ENCODE data around the gene MPP1. TPM values are rescaled to one million over a fixed set of nuclear protein-coding genes. Genes with fewer than 3 reads are reported as not detected.

The MPP1 gene
- total and polyA plus RNA-seq, 2 of the 8 experiments (the other 6 are each of a cell fraction or from before 2014, with no cell fraction given) = 7.6 to 13.4 TPM

GRCh38 chrX:154800478-154801210, 4.6 kb downstream of the MPP1 start:
- H2BK15ac ChIP-seq (ENCODE audit: low read length) = no peak overlapping the region
- H3K56ac ChIP-seq (replicated peaks; ENCODE audit: insufficient read length, low read depth, low read length) = no peak overlapping the region
- no peak overlapping the region for H2BK5ac ChIP-seq (ENCODE audit: low read depth, low read length)
- no peak overlapping the region for H3K4me2 ChIP-seq (ENCODE audit: insufficient read depth in 1 of 2, low read depth in 2 of 2, low read length in 2 of 2)
- no peak overlapping the region for H2BK20ac ChIP-seq (ENCODE audit: low read length)
- no peak overlapping the region for H3K23ac ChIP-seq (ENCODE audit: insufficient read length)
- H3K23me2 ChIP-seq (ENCODE audit: low read depth, low read length) = peaks cover 2% of the 10 kb centered on the region; the same call in 1 of the 2 replicates
- no peak overlapping the region for H3K18ac ChIP-seq (ENCODE audit: extremely low read depth, low read length)
- H3K79me1 ChIP-seq (ENCODE audit: low read depth, low read length) = no peaks in the 10 kb centered on the region
- H3K4me1 ChIP-seq (replicated peaks in 1 of 4; ENCODE audit: control insufficient read depth in 3 of 4, insufficient read depth in 4 of 4, low read length in 3 of 4) = peaks cover 0 to 8% (median 6%) of the 10 kb centered on the region in 4 experiments; a peak in 5 of 7 replicates
- no peak for DNase-seq (ENCODE audit: low read depth in 1 of 2, low spot score in 2 of 2)
- ChIA-PET POLR2A (ENCODE audit: partially characterized antibody) (interaction anchor here (1.9 to 2.2 kb wide), 2 partner anchors 22 to 38 kb away, joined by 7 read pairs; partner anchors contain the start of gene DKC1), CTCF (ENCODE audit: partially characterized antibody) (interaction anchor here (1.2 kb wide), 1 partner anchor 52 kb away, joined by 3 read pairs; no protein-coding TSS in a partner anchor)
- no peak overlapping the region for H3K4ac ChIP-seq (replicated peaks; ENCODE audit: insufficient read length, low read depth, low read length)
- no peak overlapping the region for H3K14ac ChIP-seq (ENCODE audit: insufficient read length)
- no peak overlapping the region for H3K4me3 ChIP-seq (ENCODE audit: extremely low read depth in 1 of 4, insufficient read depth in 2 of 4, low read depth in 3 of 4, low read length in 4 of 4)
- no peak overlapping the region for H2AK5ac ChIP-seq (ENCODE audit: low read depth, low read length)
- 82% methylated on average over 7 of the region's 8 CpGs; no CpG with 5 or more reads in 1 of the 2 experiments for WGBS, 2 experiments (ENCODE audit: extremely low coverage in 1 of 2, insufficient coverage in 1 of 2, insufficient read length in 1 of 2, insufficient replicate concordance in 2 of 2, low coverage in 1 of 2, low lambda C conversion rate in 2 of 2, missing lambda C conversion rate in 1 of 2)
- no peak overlapping the region for H4K8ac ChIP-seq (ENCODE audit: extremely low read depth, insufficient read depth, low read length)
- H3K9me3 ChIP-seq (ENCODE audit: insufficient read depth in 2 of 2, low read depth in 1 of 2, low read length in 1 of 2) = no peaks in the 10 kb centered on the region
- H2AFZ ChIP-seq (ENCODE audit: low read length) = no peak overlapping the region
- no peak for FAIRE-seq
- H3K27me3 ChIP-seq (replicated peaks in 1 of 4; ENCODE audit: control insufficient read depth in 3 of 4, extremely low read depth in 1 of 4, insufficient read depth in 3 of 4, low read length in 3 of 4) = peaks cover 0 to 27% (median 18%) of the 10 kb centered on the region in 4 experiments; a peak in 6 of 7 replicates
- no peak overlapping the region for H4K91ac ChIP-seq (replicated peaks; ENCODE audit: insufficient read length, low read length)
- H3K79me2 ChIP-seq (ENCODE audit: control insufficient read depth in 1 of 2, insufficient read depth in 2 of 2, low read length in 2 of 2) = no peaks in the 10 kb centered on the region
- no peak overlapping the region for H4K5ac ChIP-seq (ENCODE audit: insufficient read length, low read depth, low read length)
- no peak overlapping the region for H3K9ac ChIP-seq (replicated peaks in 1 of 4; ENCODE audit: extremely low read depth in 1 of 4, low read depth in 3 of 4, low read length in 3 of 4)
- no peak overlapping the region for H3K27ac ChIP-seq (ENCODE audit: low read depth, low read length)
- H4K20me1 ChIP-seq (replicated peaks in 1 of 2; ENCODE audit: control insufficient read depth in 1 of 2, insufficient read depth in 2 of 2, low read length in 2 of 2) = peaks cover 0 to 3% of the 10 kb centered on the region in 2 experiments
- no peaks in the 10 kb centered on the region for H3K36me3 ChIP-seq (ENCODE audit: control insufficient read depth in 2 of 4, insufficient read depth in 4 of 4, low read length in 3 of 4)
- no peak overlapping the region for H2BK120ac ChIP-seq (replicated peaks; ENCODE audit: low read depth, low read length)
- H2BK12ac ChIP-seq (ENCODE audit: low read depth, low read length) = no peak overlapping the region
- no peak for TF ChIP-seq BCL11A (IDR thresholded peaks at IDR 0.05; ENCODE audit: low read depth in 2 of 2, low read length in 2 of 2)
- TF ChIP-seq YY1 (IDR thresholded peaks at IDR 0.05; ENCODE audit: low read depth, low read length) = no peak
- no peak for TF ChIP-seq ATF3 (IDR thresholded peaks at IDR 0.05; ENCODE audit: insufficient read depth, low read depth, low read length)
- no peak for TF ChIP-seq POU5F1 (IDR thresholded peaks at IDR 0.05; ENCODE audit: low read depth, low read length)
- no peak for TF ChIP-seq MAFK (IDR thresholded peaks at IDR 0.05; ENCODE audit: low read depth, low read length)
- no peak for TF ChIP-seq RNF2 (IDR thresholded peaks at IDR 0.05; ENCODE audit: borderline replicate concordance, low read depth, low read length, missing control alignments, poor library complexity, severe bottlenecking)
- TF ChIP-seq RBBP5 (IDR thresholded peaks at IDR 0.05; ENCODE audit: borderline replicate concordance, low read depth, low read length) = no peak
- TF ChIP-seq ASH2L (IDR thresholded peaks at IDR 0.05; ENCODE audit: low read length) = no peak
- TF ChIP-seq CTBP2 (IDR thresholded peaks at IDR 0.05; ENCODE audit: borderline replicate concordance, insufficient read depth, insufficient read length, low read length) = no peak
- TF ChIP-seq NANOG (IDR thresholded peaks at IDR 0.05; ENCODE audit: insufficient read depth, low read depth, low read length, poor library complexity, severe bottlenecking) = no peak
- no peak for TF ChIP-seq SP4 (IDR thresholded peaks at IDR 0.05; ENCODE audit: low read length)
- no peak for TF ChIP-seq JUND (IDR thresholded peaks at IDR 0.05; ENCODE audit: low read length)

All from H1 (cell line).